GM18520 (cell line): ENCODE results near the gene DOK5.
"Not testable (repeated sequence)": the region's sequence is repeated elsewhere in the genome, so short reads cannot be mapped to it uniquely, and the experiment has no call there.

Source experiments
- ATAC-seq: cut with Tn5 transposase; IDR thresholded peaks from one replicate; pipeline ENCODE4 v1.9.1; 2021; ENCODE audit not compliant: unreplicated experiment

DOK5 gene

GRCh38 chr20:54475334-54476168 is at the start of gene DOK5:
Gene DOK5, plus strand, starts transcription at chr20:54475593. Its CDS starts 354 bp downstream, at chr20:54475947.
- no peak for ATAC-seq

DNA sequence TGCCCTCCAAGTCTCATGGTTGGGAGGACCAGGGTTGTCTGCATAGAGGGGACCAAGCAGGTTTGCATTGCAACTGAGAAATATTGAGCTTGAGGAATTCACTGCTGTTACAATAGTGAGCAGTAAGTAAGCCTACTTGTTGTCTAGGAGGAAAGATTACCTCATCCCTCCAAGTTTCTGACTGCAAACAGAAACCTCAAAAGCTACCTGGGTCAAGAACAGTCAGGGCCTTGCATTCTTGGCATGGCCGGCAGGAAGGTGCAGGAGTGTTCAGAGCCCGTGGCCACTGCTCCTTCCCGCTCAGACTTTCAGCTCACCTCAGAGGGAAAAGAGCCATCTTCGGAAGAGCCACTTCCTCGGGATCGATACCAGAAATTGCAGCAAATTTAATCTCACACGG is 46.0 kb upstream of the DOK5 start:
- ATAC-seq: no peak

GRCh38 chr20:54431156-54431944 is 44.0 kb upstream of the DOK5 start:
- no peak for ATAC-seq

GRCh38 chr20:54432966-54433365 is 42.4 kb upstream of the DOK5 start:
- ATAC-seq: no peak

- no peak for ATAC-seq
Observed at GRCh38 chr20:54433636-54434035, 41.8 kb upstream of the DOK5 start.

- no peak for ATAC-seq
Observed at GRCh38 chr20:54434196-54434595, 41.2 kb upstream of the DOK5 start.

DNA sequence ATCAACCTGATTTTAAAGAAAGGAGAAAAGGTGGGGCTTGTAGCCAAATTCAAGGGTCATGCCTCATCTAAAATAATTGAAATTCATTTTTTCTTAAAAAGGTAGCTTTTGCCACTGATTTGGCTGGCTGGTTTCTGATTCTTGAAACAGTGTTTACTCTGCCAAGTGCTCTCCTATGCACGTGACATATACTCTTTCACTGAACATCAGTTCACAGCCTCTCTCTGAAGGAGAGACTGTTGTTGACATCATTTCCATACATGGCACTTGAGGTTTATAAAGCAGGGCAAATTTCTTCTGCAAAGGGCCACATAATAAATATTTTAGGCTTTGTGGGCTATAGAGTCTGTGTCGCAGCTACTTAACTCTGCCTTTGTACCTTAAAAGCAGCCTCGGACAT is 40.4 kb upstream of the DOK5 start:
- ATAC-seq: no peak

DNA sequence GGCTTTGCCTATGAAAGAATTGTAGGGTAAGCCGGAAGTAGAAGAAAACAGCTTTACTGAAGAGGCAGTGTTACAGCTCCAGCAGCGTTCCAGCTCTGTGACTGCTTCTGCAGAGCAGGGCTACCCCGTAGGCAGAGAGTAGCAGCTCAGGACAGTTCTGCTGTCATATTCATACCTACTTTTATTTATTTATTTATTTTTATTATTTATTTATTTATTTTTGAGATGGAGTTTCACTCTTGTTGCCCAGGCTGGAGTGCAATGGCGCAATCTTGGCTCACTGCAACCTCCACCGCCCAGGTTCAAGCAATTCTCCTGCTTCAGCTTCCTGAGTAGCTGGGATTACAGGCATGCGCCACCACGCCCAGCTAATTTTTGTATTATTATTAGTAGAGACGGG is 39.0 kb upstream of the DOK5 start:
- not testable (repeated sequence) for ATAC-seq

- ATAC-seq: no peak
Observed at GRCh38 chr20:54438166-54438565, 37.2 kb upstream of the DOK5 start.

DNA sequence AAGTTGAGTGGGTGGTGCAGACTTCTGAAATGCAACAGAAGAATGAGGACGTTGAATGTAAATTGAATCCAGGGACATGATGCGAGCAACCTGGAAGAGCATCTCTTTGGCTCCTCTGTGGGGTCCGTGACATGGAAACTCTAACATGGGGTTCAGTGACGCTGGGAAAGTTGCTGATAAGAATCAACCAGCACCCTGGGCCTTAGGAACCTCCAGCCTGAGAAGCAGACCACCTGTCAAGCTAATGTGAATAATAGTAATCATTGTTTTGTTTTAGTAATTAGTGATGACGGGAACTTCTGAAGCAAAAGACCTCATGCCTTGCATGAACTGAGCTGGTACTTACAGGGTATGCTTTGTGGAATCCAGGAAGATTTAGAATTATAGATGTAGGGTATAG is 25.2 kb upstream of the DOK5 start:
- ATAC-seq: no peak

GRCh38 chr20:54451171-54451570 is 24.2 kb upstream of the DOK5 start:
- ATAC-seq: no peak

GRCh38 chr20:54452277-54452676 is 23.1 kb upstream of the DOK5 start:
- no peak for ATAC-seq

- ATAC-seq: no peak
Observed at GRCh38 chr20:54454982-54455381, 20.4 kb upstream of the DOK5 start.

GRCh38 chr20:54456423-54456822 is 19.0 kb upstream of the DOK5 start:
- no peak for ATAC-seq

- no peak for ATAC-seq
Observed at GRCh38 chr20:54456961-54457360, 18.4 kb upstream of the DOK5 start.

DNA sequence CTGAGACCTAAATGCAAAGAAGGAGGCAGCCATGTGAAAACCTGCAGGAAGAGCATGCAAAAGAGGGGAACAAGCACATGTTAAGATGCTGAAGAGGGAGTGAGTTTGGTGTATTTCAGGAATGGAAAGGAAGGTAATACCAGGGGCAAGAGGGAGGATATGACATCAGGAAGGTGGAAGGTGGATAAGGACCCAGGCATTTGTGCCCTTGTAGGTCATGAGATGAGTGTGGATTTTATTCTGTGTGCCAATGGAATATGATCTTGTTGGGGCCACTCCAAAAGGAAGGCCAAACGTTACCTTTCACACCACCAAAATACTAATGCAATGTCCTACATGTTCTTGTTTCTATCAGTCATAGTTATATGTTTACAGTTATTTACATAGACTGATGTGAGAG is 17.2 kb upstream of the DOK5 start:
- ATAC-seq: no peak

- no peak for ATAC-seq
Observed at GRCh38 chr20:54459279-54459678, 16.1 kb upstream of the DOK5 start.

DNA sequence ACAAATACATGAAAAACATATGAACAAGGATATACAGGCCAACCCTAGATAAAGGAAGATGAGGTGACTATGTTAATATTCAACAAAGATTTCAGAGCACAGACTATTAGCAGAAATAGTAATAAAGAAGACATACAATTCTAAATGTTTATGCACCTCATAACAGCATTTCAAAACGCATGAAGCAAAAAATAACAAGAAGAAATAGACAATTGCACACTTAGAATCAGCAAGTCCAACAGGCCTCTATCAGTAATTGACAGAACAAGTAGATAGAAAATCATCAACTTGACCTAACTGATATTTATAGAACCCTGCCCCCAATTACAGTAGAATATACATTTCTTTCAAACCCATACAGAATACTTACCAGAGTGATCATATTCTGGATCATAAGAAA is 11.4 kb upstream of the DOK5 start:
- no peak for ATAC-seq

- ATAC-seq: no peak
Observed at GRCh38 chr20:54466127-54466526, 9.3 kb upstream of the DOK5 start.

- no peak for ATAC-seq
Observed at GRCh38 chr20:54467622-54468021, 7.8 kb upstream of the DOK5 start.

DNA sequence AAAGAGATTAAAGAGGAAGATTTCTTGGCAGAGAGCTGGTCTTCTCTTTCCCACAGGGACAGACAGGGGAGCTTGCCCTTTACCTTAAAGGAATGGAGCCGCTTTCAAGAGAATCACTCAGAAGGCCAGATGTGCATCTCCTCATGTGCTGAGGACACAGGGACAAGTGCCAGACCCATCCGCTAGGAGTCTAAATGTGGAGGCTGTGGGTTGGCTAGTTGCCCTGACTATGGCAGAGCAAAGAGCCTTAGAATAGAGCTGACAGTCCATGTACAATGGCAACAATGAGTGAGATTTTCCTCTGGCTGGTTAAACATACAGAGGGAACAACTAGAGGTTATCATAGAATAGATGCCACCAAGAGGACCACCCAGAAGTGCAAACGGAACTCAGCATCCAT is 7.3 kb upstream of the DOK5 start:
- ATAC-seq: no peak

- ATAC-seq: no peak
Observed at GRCh38 chr20:54469293-54469692, 6.1 kb upstream of the DOK5 start.
